PFSK-1 (cell line): ENCODE results near the gene ATG12.

Experiments used
- FOXP2 ChIP-seq: optimal IDR thresholded peaks from 2 replicates; pipeline ENCODE3; 2011; ENCODE audit warnings: borderline replicate concordance, control low read depth, inconsistent platforms; ENCODE audit not compliant: insufficient read depth; ENCODE audit errors: extremely low read length, extremely low read depth
- POLR2AphosphoS5 ChIP-seq: IDR thresholded peaks from 2 replicates; pipeline ENCODE4 v1.6.1; 2012; ENCODE audit warnings: low read depth, mild to moderate bottlenecking, control low read depth, low read length, moderate library complexity
- SIN3A ChIP-seq: IDR thresholded peaks from 2 replicates; pipeline ENCODE4 v1.6.1; 2012; ENCODE audit warnings: mild to moderate bottlenecking, low read length, moderate library complexity, borderline replicate concordance; ENCODE audit not compliant: insufficient read depth
- TAF1 ChIP-seq: IDR thresholded peaks from 2 replicates; pipeline ENCODE4 v1.6.1; 2012; ENCODE audit warnings: low read length, control low read depth, borderline replicate concordance; ENCODE audit not compliant: insufficient read depth
- TF ChIP-seq, protein P1 (sequence below), 2 experiments: IDR thresholded peaks; 2 replicates each; pipeline versions ENCODE4 v1.6.1 to v1.8.0; 2011 to 2012; ENCODE audit warnings: low read depth in 2 of 2, low read length in 2 of 2, control low read depth in 1 of 2, inconsistent platforms in 1 of 2, mild to moderate bottlenecking in 1 of 2, moderate library complexity in 1 of 2; ENCODE audit not compliant: insufficient read depth in 1 of 2

Gene ATG12

DNA sequence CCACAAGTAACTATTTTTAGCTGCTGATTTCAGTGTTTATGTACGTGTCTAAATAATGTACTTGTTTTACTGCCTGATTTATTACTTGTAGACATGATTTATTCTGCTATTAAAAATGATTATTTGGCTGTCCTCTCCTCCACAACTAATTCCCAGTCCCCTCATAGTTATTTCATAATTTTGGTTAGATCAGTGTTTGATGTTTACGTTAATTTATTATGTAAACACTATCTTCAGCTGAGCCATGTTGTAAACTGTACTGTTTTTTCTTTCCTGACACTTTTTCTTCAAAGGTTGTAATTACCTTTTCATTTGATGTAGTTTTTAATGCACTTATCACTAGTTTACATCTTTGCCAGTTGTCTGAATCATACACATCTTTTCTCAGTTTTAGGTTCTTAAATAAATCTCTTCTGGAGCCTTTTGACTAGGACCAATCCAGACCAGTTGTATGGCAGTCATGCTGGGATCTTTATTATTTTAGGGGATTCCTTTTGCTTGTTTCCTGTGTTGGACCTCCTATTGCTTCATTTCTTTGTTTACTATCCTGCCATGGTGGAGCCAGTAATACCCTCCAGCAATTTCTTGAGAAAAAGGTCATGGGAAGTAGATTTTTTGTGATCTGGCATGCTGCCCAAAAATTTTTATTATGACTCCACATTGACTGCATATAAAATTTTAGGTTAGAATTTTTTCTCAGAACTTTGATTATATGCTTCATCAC lies 16.4 kb upstream of the ATG12 start:
- no peak for TF ChIP-seq POLR2AphosphoS5
- TF ChIP-seq, protein P1, sequence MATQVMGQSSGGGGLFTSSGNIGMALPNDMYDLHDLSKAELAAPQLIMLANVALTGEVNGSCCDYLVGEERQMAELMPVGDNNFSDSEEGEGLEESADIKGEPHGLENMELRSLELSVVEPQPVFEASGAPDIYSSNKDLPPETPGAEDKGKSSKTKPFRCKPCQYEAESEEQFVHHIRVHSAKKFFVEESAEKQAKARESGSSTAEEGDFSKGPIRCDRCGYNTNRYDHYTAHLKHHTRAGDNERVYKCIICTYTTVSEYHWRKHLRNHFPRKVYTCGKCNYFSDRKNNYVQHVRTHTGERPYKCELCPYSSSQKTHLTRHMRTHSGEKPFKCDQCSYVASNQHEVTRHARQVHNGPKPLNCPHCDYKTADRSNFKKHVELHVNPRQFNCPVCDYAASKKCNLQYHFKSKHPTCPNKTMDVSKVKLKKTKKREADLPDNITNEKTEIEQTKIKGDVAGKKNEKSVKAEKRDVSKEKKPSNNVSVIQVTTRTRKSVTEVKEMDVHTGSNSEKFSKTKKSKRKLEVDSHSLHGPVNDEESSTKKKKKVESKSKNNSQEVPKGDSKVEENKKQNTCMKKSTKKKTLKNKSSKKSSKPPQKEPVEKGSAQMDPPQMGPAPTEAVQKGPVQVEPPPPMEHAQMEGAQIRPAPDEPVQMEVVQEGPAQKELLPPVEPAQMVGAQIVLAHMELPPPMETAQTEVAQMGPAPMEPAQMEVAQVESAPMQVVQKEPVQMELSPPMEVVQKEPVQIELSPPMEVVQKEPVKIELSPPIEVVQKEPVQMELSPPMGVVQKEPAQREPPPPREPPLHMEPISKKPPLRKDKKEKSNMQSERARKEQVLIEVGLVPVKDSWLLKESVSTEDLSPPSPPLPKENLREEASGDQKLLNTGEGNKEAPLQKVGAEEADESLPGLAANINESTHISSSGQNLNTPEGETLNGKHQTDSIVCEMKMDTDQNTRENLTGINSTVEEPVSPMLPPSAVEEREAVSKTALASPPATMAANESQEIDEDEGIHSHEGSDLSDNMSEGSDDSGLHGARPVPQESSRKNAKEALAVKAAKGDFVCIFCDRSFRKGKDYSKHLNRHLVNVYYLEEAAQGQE (IDR thresholded peaks at IDR 0.05; ENCODE audit: insufficient read depth in 1 of 2, low read depth in 2 of 2, low read length in 2 of 2), result 0 out of 4 replicates have a peak, but pooled peaks of 1 of the 2 experiments have one; percentile 40
- TF ChIP-seq SIN3A, result 0 out of 2 replicates have a peak, but pooled peaks have one; percentile 62

DNA sequence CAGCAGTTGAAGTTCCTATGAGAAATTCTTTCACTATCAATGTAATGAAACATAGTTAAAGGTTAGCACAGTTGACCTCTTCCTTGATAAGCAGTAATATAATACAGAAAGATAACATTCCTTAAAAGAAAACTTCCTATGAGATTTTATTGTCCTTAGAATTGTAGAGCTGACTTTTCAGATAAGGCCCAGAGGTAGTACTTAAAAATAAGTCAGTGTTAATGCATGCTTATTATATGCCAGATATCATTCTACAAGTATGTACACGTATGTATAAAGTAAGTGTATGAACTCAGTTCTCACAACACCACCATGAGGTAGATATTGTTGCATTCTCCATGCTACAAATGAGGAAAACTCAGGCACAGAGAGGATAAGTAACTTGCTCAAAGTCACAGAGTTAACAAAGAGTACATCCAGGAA lies 15.7 kb upstream of the ATG12 start:
- TF ChIP-seq POLR2AphosphoS5, result no peak
- TF ChIP-seq, protein P1 (IDR thresholded peaks at IDR 0.05; ENCODE audit: insufficient read depth in 1 of 2, low read depth in 2 of 2, low read length in 2 of 2), result no peak

DNA sequence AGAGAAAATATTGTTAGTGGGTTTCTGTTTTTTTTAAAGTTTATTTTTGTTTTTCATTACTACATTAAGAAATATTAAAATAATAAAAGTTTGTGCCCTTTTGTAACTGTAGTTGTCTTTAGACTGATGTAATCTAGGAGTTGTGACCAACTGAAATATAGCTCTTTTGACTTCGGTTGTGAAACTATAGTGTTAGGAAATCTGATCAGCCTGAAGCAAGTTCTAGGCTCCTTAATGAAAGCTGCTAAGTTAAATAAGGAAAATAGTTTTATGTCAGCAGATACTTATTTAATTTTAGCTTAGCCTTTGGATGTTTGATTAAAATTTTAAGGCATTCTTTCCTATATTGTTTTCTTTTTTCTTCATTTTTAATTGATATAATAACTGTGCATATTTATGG lies 14.6 kb upstream of the ATG12 start:
- TF ChIP-seq SIN3A, result no peak
- TF ChIP-seq TAF1, result no peak
- TF ChIP-seq, protein P1 (IDR thresholded peaks at IDR 0.05; ENCODE audit: insufficient read depth in 1 of 2, low read depth in 2 of 2, low read length in 2 of 2), result no peak
- no peak for TF ChIP-seq POLR2AphosphoS5
- TF ChIP-seq FOXP2, result no peak

DNA sequence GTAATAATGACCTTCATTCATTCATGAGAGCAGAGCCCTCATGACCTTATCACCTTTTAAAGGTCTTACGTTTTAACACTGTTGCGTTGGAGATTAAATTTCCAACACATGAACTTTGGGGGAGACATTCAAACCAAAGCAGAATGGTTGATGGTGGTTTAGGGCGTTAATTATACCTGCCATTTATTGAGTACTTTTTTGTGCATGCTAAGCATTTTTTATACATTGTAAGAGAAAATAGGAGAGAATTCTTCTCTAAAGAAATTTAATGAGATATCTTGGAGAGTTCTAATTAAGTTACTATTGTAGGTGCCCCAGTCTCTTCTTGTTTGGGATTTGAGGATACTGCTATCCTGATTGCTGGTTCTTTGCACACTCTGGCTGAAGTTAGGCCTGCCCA lies 12.8 kb upstream of the ATG12 start:
- TF ChIP-seq TAF1, result no peak
- TF ChIP-seq SIN3A, result no peak
- no peak for TF ChIP-seq POLR2AphosphoS5

DNA sequence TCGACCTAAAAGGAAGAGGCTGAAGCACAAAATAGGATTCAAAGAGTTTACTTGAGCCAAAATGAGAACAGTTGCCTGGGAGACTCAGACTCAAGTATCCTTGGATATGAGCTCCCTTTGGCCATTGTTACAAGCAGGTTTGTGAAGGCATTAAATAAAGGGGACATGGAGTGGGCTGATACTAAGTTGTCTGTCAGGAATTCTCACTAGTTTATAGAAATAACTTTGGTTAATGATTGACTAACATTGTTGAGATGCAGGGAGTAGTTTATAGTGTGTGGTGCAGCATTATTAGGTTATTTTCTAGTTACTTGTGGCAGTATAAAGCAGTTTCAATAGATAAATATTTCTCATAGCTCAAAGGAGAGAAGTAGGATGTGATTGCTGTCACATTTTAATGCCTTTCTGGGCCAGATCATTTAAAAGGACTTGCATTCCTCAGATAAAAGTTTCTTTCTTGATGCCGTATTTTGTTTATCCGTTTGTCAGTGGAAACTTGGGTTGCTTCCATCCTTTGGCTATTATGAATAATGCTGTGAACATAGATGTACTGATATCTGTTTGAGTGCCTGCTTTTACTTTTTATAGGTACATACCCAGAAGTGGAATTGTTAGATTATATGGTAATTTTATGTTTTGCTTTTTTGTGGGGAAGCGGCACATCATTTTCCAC lies 9.5 kb upstream of the ATG12 start:
- no peak for TF ChIP-seq TAF1

DNA sequence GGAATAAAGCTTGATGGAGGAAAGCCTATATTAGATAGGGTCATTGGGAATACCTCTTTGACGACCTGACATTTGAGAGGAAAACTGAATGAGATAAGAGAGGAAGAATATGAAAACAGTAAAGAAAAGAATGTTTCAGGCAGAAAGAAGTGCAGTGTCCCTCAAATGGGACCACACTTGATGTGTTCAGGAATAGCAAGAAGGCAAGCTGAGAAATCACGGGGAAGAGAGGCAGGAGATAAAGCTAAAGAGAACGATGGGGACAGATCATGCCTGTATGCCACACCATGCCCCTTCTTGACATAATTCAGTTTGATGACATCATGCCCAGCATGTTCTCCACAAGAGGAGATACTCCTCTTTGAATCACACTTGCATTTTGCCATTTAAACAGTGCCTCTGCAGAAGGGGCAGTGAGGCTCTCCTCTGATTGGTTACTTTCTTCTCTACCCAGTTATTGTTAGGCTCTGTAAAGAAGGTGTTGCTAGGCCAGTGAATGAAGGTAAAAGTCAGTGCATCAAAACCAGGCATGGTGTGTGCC lies 8.0 kb upstream of the ATG12 start:
- TF ChIP-seq FOXP2, result no peak
- no peak for TF ChIP-seq POLR2AphosphoS5
- no peak for TF ChIP-seq SIN3A
- TF ChIP-seq TAF1, result no peak
- TF ChIP-seq, protein P1 (IDR thresholded peaks at IDR 0.05; ENCODE audit: insufficient read depth in 1 of 2, low read depth in 2 of 2, low read length in 2 of 2), result no peak
